HG02884 (cell line): ENCODE results near the gene WASHC3.
"Not testable (repeated sequence)": the region's sequence is repeated elsewhere in the genome, so short reads cannot be mapped to it uniquely, and the experiment has no call there.

Experiments
- ATAC-seq: cut with Tn5 transposase; IDR thresholded peaks from one replicate; pipeline ENCODE4 v1.9.1; 2021; ENCODE audit warnings: mild to moderate bottlenecking, moderate library complexity; ENCODE audit not compliant: unreplicated experiment

WASHC3 gene

DNA sequence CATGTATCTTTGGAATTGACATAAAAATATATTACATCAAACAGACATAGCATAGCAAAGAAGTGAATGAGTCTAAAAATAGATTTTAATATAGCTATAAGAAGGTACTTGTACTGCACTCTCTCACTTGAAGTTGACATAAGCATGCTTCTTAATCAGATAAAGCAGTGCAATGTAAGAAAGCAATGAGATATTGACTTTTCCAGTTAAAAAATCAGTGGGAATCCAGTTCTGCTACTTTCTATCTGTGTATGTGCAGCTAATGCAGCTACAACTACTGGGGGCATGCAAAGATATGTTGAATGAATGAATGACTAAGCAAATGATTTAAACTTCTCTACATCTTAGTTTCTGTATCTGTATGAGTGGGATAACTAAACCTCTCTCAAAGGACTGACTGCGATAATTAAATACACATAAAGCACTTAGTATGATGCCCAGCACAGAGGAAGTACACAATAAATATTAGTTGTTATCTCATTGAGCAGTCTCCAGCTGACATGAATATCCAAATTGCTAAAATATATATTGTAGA is 10.3 kb downstream of the WASHC3 start:
- peak; percentile 64 for ATAC-seq

DNA sequence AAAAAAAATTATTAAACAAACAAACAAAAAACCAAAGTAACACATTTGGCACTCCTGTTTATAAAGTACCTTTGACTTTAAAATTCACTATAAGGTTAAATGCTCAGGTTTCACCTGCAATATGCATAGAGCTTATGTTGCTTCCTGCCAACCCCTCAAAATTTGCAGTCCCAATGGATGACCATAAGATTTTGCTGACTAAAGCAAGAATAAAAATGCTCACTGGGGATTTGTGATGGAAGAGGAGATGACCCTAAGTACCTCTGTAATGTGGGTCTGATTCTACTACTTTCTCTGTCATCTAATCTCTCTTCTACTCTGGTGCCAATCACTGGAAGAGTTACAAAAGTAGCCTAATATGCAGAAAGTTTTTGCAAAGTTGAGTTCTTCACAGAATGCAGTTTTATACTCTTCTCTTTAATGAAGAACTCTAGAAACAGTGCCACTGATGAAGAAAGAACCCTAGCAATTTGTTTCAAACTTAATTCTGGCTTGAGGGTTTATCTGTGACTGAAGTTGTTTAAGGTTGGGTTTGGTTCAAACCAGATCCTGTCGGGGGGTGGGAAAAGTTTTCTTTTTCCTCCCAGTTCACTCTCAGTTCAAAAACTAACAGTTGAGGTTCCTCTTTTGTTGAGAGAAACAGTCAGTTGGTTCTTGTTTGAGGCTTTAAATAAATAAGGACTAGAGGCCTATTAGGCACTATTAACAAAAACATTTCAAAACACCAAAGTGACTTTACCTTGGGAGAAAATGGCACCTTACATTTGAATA is 10.9 kb downstream of the WASHC3 start:
- ATAC-seq: no peak

- peak; percentile 90 for ATAC-seq
Observed at GRCh38 chr12:102043928-102044327, 17.9 kb downstream of the WASHC3 start.

DNA sequence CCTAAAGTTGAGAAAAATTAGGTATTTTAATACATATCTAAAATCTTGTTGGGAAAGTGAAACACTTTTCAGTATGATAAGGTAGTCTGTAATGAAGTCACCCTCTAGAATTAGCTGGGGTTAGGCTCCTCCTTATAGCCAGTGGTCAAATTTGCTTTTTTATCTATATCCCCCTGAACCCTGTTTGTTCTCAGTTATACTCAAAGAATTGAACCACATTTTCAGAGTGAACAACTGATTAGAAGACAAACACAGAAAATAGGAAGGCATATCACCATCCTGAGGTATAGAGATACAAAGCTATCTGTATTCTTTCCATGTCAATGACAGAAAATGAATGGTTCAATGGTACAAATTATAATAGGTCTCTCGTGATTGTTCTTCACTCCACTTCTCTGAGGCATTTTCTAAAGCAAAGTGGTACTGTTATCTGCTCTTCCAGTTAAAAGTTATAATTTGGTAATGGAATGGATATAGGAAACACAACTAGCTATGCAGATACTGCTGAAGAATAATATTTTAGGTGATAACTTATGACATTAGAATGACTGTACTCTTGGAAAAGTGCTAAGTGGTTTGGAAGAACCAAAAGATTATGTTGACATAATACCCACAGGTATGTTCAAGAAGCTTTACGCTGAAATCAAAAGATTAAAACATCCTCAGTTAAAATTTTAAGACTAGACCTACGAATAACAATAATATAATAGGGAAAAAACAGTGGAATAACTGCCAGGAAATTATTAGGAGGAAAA is 27.6 kb downstream of the WASHC3 start:
- no peak for ATAC-seq

DNA sequence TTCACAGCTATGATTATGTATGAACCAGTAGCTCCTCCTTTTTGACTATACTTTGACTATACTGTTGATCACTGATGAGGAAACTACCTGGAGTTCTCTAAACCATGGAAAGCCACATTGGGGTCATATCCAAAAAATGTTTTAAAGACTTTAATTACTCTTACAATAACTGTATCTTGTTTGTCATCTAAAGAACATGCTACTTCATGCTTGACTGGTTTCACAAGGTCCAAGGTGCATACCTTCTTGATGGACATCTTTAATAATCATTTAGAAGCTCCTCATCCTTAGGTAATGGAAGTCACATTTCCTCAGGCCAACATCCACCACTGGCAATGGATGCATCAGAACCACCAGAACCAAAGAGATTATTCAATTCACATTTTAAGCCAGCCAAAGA is 29.9 kb downstream of the WASHC3 start:
- ATAC-seq: no peak

DNA sequence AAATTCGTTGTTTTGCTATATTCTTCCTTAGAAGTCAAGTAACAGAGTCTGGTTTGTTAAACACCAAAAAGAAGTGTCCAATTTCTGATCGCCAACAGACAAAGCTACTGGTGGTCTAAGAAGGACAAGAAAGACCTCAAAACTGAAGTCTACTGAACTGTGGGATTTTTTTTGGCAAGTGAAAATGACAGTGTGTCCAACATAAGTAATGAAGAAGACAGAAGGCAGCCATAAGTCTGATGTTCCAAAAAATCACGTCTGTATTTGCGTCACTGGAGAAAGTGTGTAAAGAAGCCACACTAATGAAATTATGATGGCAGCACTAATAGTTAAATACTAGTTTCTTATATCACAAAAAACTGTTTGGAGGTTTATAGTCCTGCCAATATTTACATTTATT is 32.6 kb downstream of the WASHC3 start:
- no peak for ATAC-seq

- ATAC-seq: no peak
Observed at GRCh38 chr12:102026728-102027127, 35.1 kb downstream of the WASHC3 start.

GRCh38 chr12:102024765-102025164 is 37.0 kb downstream of the WASHC3 start:
- no peak for ATAC-seq

DNA sequence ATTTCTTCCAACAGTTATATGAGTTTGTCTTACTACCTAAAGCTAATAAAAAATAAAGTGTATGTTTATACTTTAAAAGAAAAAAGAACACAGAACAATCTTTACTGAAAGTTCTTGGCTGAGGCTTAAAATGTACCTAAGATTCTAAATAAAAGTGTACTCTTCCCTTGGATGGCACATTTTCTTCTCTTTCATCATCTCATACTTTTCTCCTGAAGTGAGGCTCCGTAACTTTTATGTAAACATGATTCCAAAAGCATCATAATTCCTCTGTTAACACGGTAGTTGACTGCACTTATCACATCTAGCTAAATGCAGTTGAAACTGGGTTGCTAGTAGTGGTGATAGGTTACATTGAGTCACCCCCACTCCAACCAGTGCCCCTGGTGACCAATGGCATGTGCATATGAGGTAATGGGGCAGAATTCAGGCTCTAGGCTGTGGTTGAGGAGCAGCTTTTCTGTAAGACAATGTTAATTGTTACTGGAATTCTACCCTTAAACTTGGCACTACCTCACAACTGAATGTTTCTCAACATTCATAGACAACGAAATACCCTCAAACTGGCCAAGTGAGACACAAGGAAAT is 38.4 kb downstream of the WASHC3 start:
- ATAC-seq: no peak

DNA sequence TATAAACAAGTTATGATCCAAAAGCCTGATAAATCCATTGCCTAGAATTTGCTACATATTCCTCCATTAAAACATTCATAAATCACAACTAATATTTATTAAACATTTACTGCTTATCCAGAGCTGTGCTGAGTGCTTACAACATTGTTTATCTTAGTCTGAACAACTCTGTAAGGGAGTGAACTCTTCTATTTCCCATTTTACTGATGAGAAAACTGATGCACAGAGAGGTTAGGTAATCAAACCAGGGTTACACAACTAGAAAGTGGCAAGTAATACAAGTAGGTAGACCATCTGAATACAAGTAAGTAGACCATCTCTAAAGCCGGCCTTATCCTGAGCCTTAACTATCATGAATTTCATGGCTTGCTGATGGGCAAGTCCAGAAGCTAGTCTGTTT is 39.5 kb downstream of the WASHC3 start:
- no peak for ATAC-seq

- no peak for ATAC-seq
Observed at GRCh38 chr12:102021540-102022246, 40.1 kb downstream of the WASHC3 start.

DNA sequence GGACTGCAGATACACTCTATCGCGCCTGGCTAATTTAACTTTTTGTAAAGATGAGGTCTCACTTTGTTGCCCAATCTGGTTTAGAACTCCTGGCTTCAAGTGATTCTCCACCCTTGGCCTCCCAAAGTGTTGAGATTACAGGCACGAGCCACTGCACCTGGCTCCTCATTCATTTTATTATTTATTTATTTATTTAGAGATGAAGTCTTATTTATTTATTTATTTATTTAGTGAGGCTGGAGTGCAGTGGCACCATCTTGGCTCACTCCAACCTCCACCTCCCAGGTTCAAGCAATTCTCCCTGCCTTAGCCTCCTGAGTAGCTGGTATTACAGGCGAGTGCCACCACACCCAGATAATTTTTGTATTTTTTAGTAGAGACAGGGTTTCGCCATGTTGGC is 43.2 kb downstream of the WASHC3 start:
- ATAC-seq: not testable (repeated sequence)

GRCh38 chr12:102016472-102016871 is 45.3 kb downstream of the WASHC3 start:
- ATAC-seq: no peak

GRCh38 chr12:102010265-102010994 is 51.4 kb downstream of the WASHC3 start:
- peak; percentile 91 for ATAC-seq

GRCh38 chr12:102009796-102010195 is 52.0 kb downstream of the WASHC3 start:
- no peak for ATAC-seq

DNA sequence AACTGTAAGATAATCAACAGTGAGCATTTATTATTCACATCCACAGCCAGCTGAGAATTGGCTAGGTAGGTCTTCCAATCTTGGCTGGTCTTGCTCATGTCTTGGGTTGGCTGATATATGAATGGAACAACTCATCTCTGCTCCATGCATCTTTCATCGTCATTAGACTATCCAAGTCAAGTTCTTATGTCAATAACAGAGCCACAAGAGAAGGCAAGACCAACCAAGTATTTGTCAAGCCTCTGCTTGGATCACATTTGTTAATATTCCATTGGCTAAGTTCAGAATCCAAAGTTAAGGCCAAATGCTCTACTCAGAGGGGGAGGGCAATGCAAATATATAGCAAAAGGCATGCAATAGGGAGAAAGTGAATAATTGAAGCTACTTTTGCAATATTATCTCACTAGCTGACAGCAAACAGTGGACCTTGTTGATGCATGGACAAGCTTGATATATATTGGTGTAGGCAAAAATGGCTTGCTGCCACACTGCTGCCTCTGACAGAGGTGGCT is 53.1 kb downstream of the WASHC3 start:
- no peak for ATAC-seq

DNA sequence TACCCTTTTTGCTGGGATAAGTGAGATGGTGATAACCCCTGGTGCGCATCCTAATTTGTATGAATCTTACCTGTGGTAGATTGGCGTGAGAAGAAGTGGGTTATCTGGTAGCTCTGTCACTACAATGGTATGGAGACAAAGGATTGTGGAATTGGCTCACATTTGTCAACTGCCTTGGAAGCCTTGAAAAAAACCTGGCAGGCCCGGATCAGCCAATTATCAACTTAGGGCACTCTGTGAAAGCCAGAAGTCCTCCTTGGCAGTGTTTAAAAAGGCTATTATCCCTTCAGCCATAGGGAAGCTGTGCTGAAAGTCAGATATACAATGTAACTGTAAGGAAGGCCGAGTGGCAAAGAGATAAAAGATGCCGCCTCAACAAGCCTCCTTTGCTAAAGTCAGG is 56.5 kb downstream of the WASHC3 start:
- ATAC-seq: no peak

DNA sequence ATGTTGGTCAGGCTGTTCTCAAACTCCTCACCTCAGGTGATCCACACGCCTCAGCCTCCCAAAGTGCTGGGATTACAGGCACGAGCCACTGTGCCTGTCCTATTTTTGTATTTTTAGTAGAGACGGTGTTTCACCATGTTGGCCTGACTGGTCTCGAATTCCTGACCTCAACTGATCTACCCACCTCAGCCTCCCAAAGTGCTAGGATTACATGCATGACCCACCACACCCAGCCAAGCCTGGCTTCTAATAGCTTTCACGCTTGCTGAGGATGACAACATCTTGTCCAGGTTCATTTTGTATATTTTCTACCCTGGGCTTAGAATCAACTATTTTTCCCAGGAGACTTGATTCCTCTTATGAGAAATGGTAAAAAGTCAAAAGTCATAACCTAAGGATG is 64.7 kb downstream of the WASHC3 start:
- no peak for ATAC-seq

DNA sequence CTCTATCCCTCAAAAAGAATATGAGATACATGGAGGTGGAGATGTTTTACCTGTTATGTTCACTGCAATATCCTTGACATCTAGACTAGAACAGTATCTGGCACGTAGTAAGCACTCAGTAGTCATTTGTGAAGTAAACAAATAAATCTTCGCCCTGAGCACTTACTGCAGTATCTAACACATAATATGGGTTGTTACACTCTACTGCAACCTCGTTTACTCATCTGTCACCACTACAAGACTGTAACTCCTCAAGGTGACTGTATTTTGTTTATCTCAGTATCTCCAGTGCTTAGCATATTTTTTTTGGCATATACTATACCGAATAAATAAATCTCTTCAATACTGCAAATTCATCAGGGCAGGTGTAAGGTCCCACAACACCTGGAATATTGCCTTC is 66.1 kb downstream of the WASHC3 start:
- no peak for ATAC-seq

DNA sequence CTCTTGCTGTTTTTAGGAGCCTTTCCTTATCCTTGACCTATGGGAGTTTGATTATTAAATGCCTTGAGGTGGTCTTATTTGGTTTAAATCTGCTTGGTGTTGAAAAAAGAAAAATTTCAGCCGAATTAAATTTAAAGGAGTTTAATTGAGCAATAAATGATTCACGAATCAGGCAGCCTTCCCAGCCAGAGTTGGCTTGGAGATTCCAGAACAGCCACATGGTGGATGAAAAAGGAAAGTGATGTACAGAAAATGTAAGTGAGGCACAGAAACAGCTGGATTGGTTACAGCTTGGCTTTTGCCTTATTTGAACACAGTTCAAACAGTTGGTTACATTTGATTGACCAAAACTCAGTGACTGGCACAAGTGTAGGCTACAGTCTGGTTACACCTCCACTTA is 69.7 kb downstream of the WASHC3 start:
- no peak for ATAC-seq
